H9 (cell line): ENCODE data around the gene LDLRAD4. TPM values are rescaled to one million over a fixed set of nuclear protein-coding genes. Genes with fewer than 3 reads are reported as not detected.

ENCODE experiments used
- DNase-seq: peaks from one replicate; pipeline ENCODE4 v3.0.0-alpha.2; 2017
- H2AFZ ChIP-seq: one replicate; pipeline ENCODE4 v1.6.1; 2013; ENCODE audit warnings: mild to moderate bottlenecking, low read length, control low read depth, moderate library complexity
- H2AK5ac ChIP-seq: 2 replicates; pipeline ENCODE4 v1.6.1; 2013; ENCODE audit warnings: low read length, control low read depth, mixed read lengths; ENCODE audit not compliant: insufficient read length
- H2BK120ac ChIP-seq: one replicate; pipeline ENCODE4 v1.6.1; 2013; ENCODE audit warnings: low read depth, mild to moderate bottlenecking, low read length, control low read depth, inconsistent platforms; ENCODE audit not compliant: poor library complexity, severe bottlenecking
- H2BK12ac ChIP-seq: 2 replicates; pipeline ENCODE4 v1.6.1; 2013; ENCODE audit warnings: low read length, control low read depth, mixed read lengths, low read depth; ENCODE audit not compliant: insufficient read length
- H2BK15ac ChIP-seq: 2 replicates; pipeline ENCODE4 v1.6.1; 2013; ENCODE audit warnings: low read depth, low read length, control low read depth
- H2BK20ac ChIP-seq: one replicate; pipeline ENCODE4 v1.6.1; 2013; ENCODE audit warnings: low read depth, mild to moderate bottlenecking, low read length, control low read depth, inconsistent platforms; ENCODE audit not compliant: poor library complexity, severe bottlenecking
- H2BK5ac ChIP-seq: 2 replicates; pipeline ENCODE4 v1.6.1; 2013; ENCODE audit warnings: low read length, control low read depth, mixed read lengths; ENCODE audit not compliant: insufficient read length
- H3K14ac ChIP-seq: 2 replicates; pipeline ENCODE4 v1.6.1; 2013; ENCODE audit warnings: low read length, control low read depth; ENCODE audit not compliant: insufficient read depth
- H3K18ac ChIP-seq: 2 replicates; pipeline ENCODE4 v1.6.1; 2013; ENCODE audit warnings: low read depth, mild to moderate bottlenecking, mixed read lengths, low read length, control low read depth; ENCODE audit not compliant: insufficient read length
- H3K23ac ChIP-seq: 2 replicates; pipeline ENCODE4 v1.6.1; 2013; ENCODE audit warnings: low read length, control low read depth, mixed read lengths, low read depth; ENCODE audit not compliant: insufficient read length
- H3K23me2 ChIP-seq: 2 replicates; pipeline ENCODE4 v1.6.1; 2013; ENCODE audit warnings: low read depth, mild to moderate bottlenecking, mixed read lengths, low read length, control low read depth; ENCODE audit not compliant: insufficient read length, poor library complexity, severe bottlenecking
- H3K27ac ChIP-seq: 2 replicates; pipeline ENCODE4 v1.5.1; 2013; ENCODE audit warnings: low read length, control low read depth, mixed read lengths, low read depth; ENCODE audit not compliant: insufficient read length
- H3K27me3 ChIP-seq: 2 replicates; pipeline ENCODE4 v1.6.1; 2013; ENCODE audit warnings: low read length, control low read depth, inconsistent platforms; ENCODE audit not compliant: insufficient read depth
- H3K4ac ChIP-seq: 2 replicates; pipeline ENCODE4 v1.6.1; 2013; ENCODE audit warnings: low read depth, mild to moderate bottlenecking, control low read depth, inconsistent platforms, low read length, moderate library complexity
- H3K4me1 ChIP-seq: 2 replicates; pipeline ENCODE4 v1.6.1; 2013; ENCODE audit warnings: low read length, control low read depth, inconsistent platforms; ENCODE audit not compliant: insufficient read depth
- H3K4me2 ChIP-seq: 2 replicates; pipeline ENCODE4 v1.6.1; 2013; ENCODE audit warnings: low read length, control low read depth, mixed read lengths; ENCODE audit not compliant: insufficient read length, insufficient read depth
- H3K56ac ChIP-seq: 2 replicates; pipeline ENCODE4 v1.6.1; 2013; ENCODE audit warnings: low read depth, mild to moderate bottlenecking, mixed read lengths, low read length, control low read depth; ENCODE audit not compliant: insufficient read length
- H3K79me1 ChIP-seq: 2 replicates; pipeline ENCODE4 v1.6.1; 2013; ENCODE audit warnings: low read depth, mild to moderate bottlenecking, moderate library complexity, low read length, control low read depth, inconsistent platforms; ENCODE audit not compliant: insufficient read depth, poor library complexity, severe bottlenecking
- H3K79me2 ChIP-seq: 2 replicates; pipeline ENCODE4 v1.6.1; 2013; ENCODE audit warnings: low read length, control low read depth, inconsistent platforms; ENCODE audit not compliant: insufficient read depth
- H3K9ac ChIP-seq: 2 replicates; pipeline ENCODE4 v1.6.1; 2013; ENCODE audit warnings: low read length, control low read depth, mixed read lengths; ENCODE audit not compliant: insufficient read length; ENCODE audit errors: extremely low read depth
- H3K9me3 ChIP-seq: one replicate; pipeline ENCODE4 v1.6.1; 2013; ENCODE audit warnings: low read depth, low read length, inconsistent platforms; ENCODE audit not compliant: control insufficient read depth
- H3T11ph ChIP-seq: one replicate; pipeline ENCODE4 v1.6.1; 2013; ENCODE audit warnings: mild to moderate bottlenecking, low read length, control low read depth, inconsistent platforms
- H4K20me1 ChIP-seq: one replicate; pipeline ENCODE4 v1.6.1; 2013; ENCODE audit not compliant: control insufficient read depth, insufficient read length, insufficient read depth
- H4K5ac ChIP-seq: 2 replicates; pipeline ENCODE4 v1.6.1; 2013; ENCODE audit warnings: low read depth, mild to moderate bottlenecking, mixed read lengths, low read length, control low read depth; ENCODE audit not compliant: insufficient read length
- H4K8ac ChIP-seq: replicated peaks from 2 replicates; pipeline ENCODE4 v1.6.1; 2013; ENCODE audit warnings: low read length, control low read depth, mixed read lengths, low read depth; ENCODE audit not compliant: insufficient read length
- H4K91ac ChIP-seq: 2 replicates; pipeline ENCODE4 v1.6.1; 2013; ENCODE audit warnings: low read depth, mild to moderate bottlenecking, moderate library complexity, mixed read lengths, low read length, control low read depth; ENCODE audit not compliant: insufficient read length
- H3K27ac Mint-ChIP-seq, 3 experiments: 2 replicates in 2 of 3; 3 replicates in 1 of 3; pipeline ENCODE4 v1.8.0; 2020 to 2021; ENCODE audit warnings: mixed read lengths in 3 of 3, mild to moderate bottlenecking in 1 of 3, moderate library complexity in 1 of 3
- H3K27me3 Mint-ChIP-seq: 2 replicates; pipeline ENCODE4 v1.8.0; 2021; ENCODE audit warnings: low read depth, mild to moderate bottlenecking, moderate library complexity, mixed read lengths
- H3K36me3 Mint-ChIP-seq, 3 experiments: 2 replicates in 2 of 3; 3 replicates in 1 of 3; pipeline ENCODE4 v1.8.0; 2020 to 2021; ENCODE audit warnings: low read depth in 3 of 3, mixed read lengths in 3 of 3; ENCODE audit not compliant: insufficient read depth in 1 of 3
- H3K4me1 Mint-ChIP-seq, 2 experiments: 2 replicates each; pipeline ENCODE4 v1.8.0; 2020; ENCODE audit warnings: mixed read lengths in 2 of 2
- H3K4me3 Mint-ChIP-seq, 2 experiments: 2 replicates in 1 of 2; 3 replicates in 1 of 2; pipeline ENCODE4 v1.8.0; 2020 to 2021; ENCODE audit warnings: mild to moderate bottlenecking in 2 of 2, mixed read lengths in 2 of 2, moderate library complexity in 1 of 2
- H3K9me3 Mint-ChIP-seq, 2 experiments: 2 replicates in 1 of 2; 3 replicates in 1 of 2; pipeline ENCODE4 v1.8.0; 2020; ENCODE audit warnings: mild to moderate bottlenecking in 2 of 2, mixed read lengths in 2 of 2, moderate library complexity in 1 of 2
- WGBS: extraction: QIAGEN DNeasy Blood & Tissue Kit; methylation state at CpG from one replicate; pipeline ENCODE4 v1.1.7; 2013; ENCODE audit warnings: missing lambda C conversion rate, low lambda C conversion rate, mixed read lengths; ENCODE audit not compliant: insufficient read length; ENCODE audit errors: extremely low coverage; 5-methylcytosine and 5-hydroxymethylcytosine counted together
- total RNA-seq: library from RNA; stranded (reverse); gene quantifications from 2 replicates; pipeline ENCODE4 v1.2.1, GENCODE V29; 2021
- TF ChIP-seq, protein P1 (sequence below): fragments of 200-600 bp; sonication (generic); conservative IDR thresholded peaks from 3 replicates; pipeline ENCODE4 v1.8.0; 2021; ENCODE audit warnings: antibody characterized with exemption, mild to moderate bottlenecking

Gene LDLRAD4
- total RNA-seq, 1 experiment from 2014 or later = 3.9 TPM

DNA sequence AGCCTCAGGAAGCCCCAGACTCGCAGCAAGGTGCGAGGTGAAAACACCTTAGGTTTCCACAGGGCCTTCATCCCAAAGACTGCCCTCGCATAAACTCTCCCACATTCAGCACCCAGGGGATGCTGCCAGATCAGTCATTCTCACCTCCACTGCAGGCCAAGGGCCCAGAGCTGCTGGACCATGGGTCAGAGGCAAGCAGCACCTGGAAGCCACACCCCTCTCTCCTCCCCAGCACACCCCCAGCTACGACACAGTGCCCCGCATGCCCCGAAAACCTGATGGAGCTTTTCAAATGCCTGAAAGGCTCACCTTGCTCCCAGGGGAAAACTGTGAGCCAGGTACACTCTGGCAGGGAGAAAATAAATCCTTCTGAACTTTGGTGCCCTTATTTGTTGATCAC, 31.9 kb upstream of the LDLRAD4 start:
- Histone ChIP-seq H3T11ph (no peak overlapping the region), H2BK120ac (no peak overlapping the region), H2BK15ac (no peak overlapping the region), H3K4me1 (no peaks in the 10 kb centered on the region), H3K79me1 (no peaks in the 10 kb centered on the region), H3K27me3 (no peaks in the 10 kb centered on the region), H2BK12ac (no peak overlapping the region), H3K18ac (no peak overlapping the region), H4K8ac (no peak overlapping the region), H3K79me2 (no peaks in the 10 kb centered on the region), H2BK5ac (no peak overlapping the region), H3K56ac (no peak overlapping the region), H3K23ac (no peak overlapping the region), H3K14ac (no peak overlapping the region), H2BK20ac (no peak overlapping the region), H3K23me2 (no peaks in the 10 kb centered on the region), H3K27ac (no peak overlapping the region), H4K20me1 (no peaks in the 10 kb centered on the region), H2AK5ac (no peak overlapping the region), H3K9ac (no peak overlapping the region), H4K5ac (no peak overlapping the region), H2AFZ (no peak overlapping the region), H4K91ac (no peak overlapping the region), H3K4me2 (no peak overlapping the region), H3K9me3 (no peaks in the 10 kb centered on the region), H3K4ac (no peak overlapping the region)
- TF ChIP-seq, protein P1, sequence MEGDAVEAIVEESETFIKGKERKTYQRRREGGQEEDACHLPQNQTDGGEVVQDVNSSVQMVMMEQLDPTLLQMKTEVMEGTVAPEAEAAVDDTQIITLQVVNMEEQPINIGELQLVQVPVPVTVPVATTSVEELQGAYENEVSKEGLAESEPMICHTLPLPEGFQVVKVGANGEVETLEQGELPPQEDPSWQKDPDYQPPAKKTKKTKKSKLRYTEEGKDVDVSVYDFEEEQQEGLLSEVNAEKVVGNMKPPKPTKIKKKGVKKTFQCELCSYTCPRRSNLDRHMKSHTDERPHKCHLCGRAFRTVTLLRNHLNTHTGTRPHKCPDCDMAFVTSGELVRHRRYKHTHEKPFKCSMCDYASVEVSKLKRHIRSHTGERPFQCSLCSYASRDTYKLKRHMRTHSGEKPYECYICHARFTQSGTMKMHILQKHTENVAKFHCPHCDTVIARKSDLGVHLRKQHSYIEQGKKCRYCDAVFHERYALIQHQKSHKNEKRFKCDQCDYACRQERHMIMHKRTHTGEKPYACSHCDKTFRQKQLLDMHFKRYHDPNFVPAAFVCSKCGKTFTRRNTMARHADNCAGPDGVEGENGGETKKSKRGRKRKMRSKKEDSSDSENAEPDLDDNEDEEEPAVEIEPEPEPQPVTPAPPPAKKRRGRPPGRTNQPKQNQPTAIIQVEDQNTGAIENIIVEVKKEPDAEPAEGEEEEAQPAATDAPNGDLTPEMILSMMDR = no peak
- no peak for DNase-seq
- no peak overlapping the region for H3K4me3 Mint-ChIP-seq
- peaks cover 0 to 2% (median 0%) of the 10 kb centered on the region in 3 experiments; a peak in 1 of 7 replicates for H3K36me3 Mint-ChIP-seq
- no peak overlapping the region for H3K27ac Mint-ChIP-seq
- H3K27me3 Mint-ChIP-seq = peaks cover 6% of the 10 kb centered on the region
- peaks cover 1 to 2% of the 10 kb centered on the region in 2 experiments; a peak in 2 of 5 replicates for H3K9me3 Mint-ChIP-seq
- peaks cover 13 to 15% of the 10 kb centered on the region in 2 experiments for H3K4me1 Mint-ChIP-seq
- WGBS = no CpG with 5 or more reads among the region's 6 CpGs
